ENCODE measurements around the gene ENTPD6.

GRCh38 chr20:25274891-25275812, 79.6 kb downstream of the ENTPD6 start:
- TF ChIP-seq SUZ12 (IDR thresholded peaks at IDR 0.05; ENCODE audit: extremely low read depth, insufficient read depth, insufficient read length) (no peak), ZNF274 (IDR thresholded peaks at IDR 0.05; ENCODE audit: low read depth, low read length) (no peak)
